ENCODE data around the gene CCDC121.

Gene CCDC121

GRCh38 chr2:27581417-27582128, 47.2 kb downstream of the CCDC121 start:
- no peak for DNase-seq
